ENCODE results near the gene PDK2.

The PDK2 gene

GRCh38 chr17:50094753-50095619 is at the start of gene PDK2:
Gene PDK2 (plus strand): TSS chr17:50095351. CDS start chr17:50095436, 85 bp downstream.
- DNase-seq (ENCODE audit: low read depth), result peak; percentile 73

DNA sequence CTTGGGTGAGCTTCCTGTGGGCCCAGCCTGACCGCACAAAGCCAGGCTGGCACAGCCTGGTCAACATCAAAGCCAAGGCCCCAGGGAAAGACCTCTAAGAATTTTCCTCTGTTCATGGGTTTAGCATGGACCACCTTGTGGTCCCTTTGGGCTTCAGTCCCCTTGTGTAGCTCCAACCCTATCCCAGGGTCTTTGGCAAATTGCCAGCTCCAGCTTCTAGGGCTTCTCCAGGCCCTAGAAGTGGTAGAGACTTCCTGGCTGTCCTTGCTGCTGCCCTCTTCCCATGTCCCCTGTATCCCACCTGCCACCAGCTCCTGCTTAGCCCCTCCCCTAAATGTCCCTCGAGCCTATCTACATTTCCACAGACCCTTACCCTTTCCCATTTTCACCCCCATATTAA is 49.0 kb upstream of the PDK2 start:
- DNase-seq (ENCODE audit: low read depth), result no peak

DNA sequence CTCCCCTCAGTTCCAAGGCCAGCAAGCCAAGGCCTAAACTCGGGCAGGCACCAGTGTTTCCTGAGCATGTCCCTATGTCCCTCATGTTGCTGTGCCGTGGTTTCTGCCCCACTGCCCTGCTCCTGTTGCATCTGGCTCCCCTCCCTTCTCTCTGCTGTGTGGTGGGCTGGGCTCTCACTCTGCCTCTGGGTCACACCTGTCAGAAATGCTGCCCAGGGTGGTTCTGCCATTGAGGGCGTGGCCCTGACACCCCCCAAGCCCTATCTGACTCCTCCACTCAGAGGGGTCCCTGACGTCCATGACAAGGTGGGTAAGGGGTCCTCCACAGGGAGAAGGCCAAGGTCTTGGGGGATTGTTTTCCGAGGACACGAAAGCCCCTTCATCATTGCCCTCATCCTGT is 48.5 kb upstream of the PDK2 start:
- no peak for DNase-seq (ENCODE audit: low read depth)

- no peak for DNase-seq (ENCODE audit: low read depth)
Observed at GRCh38 chr17:50047083-50047482, 48.1 kb upstream of the PDK2 start.

GRCh38 chr17:50047488-50048126 is 47.5 kb upstream of the PDK2 start:
- DNase-seq (ENCODE audit: low read depth), result no peak

GRCh38 chr17:50048146-50048720 is 46.9 kb upstream of the PDK2 start:
- no peak for DNase-seq (ENCODE audit: low read depth)

GRCh38 chr17:50048988-50049387 is 46.2 kb upstream of the PDK2 start:
- no peak for DNase-seq (ENCODE audit: low read depth)

DNA sequence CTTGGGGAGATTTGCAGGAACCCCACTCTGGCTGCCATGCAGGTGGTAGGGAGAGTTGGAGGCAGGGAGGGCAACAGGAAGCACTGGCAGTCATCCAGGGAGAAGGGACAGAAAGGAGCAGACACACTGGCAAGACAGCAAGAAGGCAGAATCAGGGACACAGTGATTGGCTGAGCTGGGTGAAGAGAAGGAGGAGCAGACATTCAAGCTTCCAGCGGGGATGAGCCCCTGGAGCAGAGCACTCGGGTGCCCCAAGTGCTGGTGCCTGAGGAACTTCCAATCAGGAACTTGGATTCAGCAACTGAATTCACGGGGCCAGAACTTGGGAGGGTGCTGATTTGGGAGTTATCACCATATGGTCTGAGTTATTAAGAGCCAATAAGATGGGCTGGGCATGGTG is 45.5 kb upstream of the PDK2 start:
- no peak for DNase-seq (ENCODE audit: low read depth)

- no peak for DNase-seq (ENCODE audit: low read depth)
Observed at GRCh38 chr17:50050431-50051032, 44.6 kb upstream of the PDK2 start.

DNA sequence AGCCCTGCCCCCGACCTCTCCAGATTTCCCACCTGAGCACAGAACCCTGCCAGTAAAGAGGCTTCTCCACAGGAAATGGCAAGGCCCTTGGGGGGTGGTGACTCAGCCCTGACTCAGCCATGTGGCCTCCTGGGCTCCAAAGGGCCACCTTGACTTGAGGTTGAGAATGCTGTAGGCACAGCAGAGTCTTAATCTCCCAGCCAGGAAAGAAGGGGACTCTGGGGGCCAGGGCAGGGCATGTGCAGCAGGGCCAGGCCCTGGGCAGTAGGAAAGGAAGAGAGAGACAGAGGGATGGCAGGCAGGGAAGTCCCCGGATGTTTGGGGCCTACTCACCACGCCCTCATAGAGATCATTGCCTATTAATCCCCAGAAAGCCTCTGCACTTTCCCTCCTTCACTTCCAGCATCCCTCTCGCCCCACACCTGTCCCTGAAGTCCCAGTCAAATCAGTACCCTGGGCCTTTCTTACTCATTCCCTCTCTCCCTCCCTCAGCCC is 44.0 kb upstream of the PDK2 start:
- DNase-seq (ENCODE audit: low read depth), result peak; percentile 92

GRCh38 chr17:50051606-50052005 is 43.5 kb upstream of the PDK2 start:
- DNase-seq (ENCODE audit: low read depth), result no peak

DNA sequence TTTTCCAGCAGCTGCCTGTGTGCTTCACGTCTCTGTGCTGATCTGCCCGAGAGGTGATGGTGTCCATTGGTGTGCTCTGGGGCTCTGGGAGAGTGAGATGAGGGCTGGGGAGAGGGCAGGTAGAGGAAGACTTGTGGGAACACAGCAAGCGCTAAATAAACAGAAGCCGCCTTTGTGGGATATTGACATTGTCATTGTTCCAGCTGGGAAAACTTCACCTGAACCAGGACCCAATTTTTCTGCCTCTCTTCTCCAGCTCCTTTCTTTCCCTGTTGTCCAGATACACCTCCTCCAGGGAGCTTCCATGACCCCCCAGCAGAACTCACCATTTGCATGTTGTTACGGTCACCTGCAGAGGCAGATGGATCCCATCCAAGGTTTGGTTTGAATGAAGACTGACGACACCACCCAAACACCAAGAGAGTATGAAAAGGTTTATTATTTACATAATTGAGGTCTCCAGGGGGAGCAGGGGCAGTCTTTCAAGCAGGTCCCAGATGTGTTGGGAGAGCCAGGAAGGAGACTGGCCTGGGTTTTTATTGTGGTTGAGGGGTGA is 42.8 kb upstream of the PDK2 start:
- no peak for DNase-seq (ENCODE audit: low read depth)

GRCh38 chr17:50052822-50053653 is 42.1 kb upstream of the PDK2 start:
- no peak for DNase-seq (ENCODE audit: low read depth)

- no peak for DNase-seq (ENCODE audit: low read depth)
Observed at GRCh38 chr17:50053654-50053960, 41.5 kb upstream of the PDK2 start.

- no peak for DNase-seq (ENCODE audit: low read depth)
Observed at GRCh38 chr17:50055055-50055425, 40.1 kb upstream of the PDK2 start.

- DNase-seq (ENCODE audit: low read depth), result peak; percentile 66
Observed at GRCh38 chr17:50055426-50056216, 39.5 kb upstream of the PDK2 start, which contains the start of gene ITGA3. Gene ITGA3 (plus strand): TSS chr17:50056110. CDS start chr17:50056440, 330 bp downstream.

- DNase-seq (ENCODE audit: low read depth), result no peak
Observed at GRCh38 chr17:50056217-50056960, 38.8 kb upstream of the PDK2 start.

DNA sequence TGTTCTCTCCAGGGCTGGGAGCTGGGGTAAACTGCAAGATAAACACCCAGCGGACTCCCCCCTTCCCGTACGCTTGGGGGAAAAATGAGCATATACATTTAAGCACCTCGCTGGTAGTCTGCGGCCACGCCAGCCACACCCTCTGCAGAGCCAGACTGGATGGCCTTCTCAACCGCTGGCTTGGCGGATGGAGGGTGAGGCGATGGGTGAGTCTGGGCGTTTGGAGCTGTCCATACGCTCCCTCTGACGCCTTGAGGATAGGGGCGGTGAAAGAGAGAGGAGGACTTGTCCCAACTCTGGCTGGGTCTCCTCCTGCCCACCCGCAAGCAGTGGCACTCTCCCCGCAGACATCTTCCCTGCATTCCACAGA is 38.2 kb upstream of the PDK2 start:
- DNase-seq (ENCODE audit: low read depth), result no peak

GRCh38 chr17:50057521-50057991 is 37.6 kb upstream of the PDK2 start:
- no peak for DNase-seq (ENCODE audit: low read depth)

All from HS-5 (cell line).